NT2/D1 (cell line): ENCODE measurements around the gene SMG1.

Source experiments
- SUZ12 ChIP-seq: IDR thresholded peaks from 2 replicates; pipeline ENCODE4 v1.6.1; 2011; ENCODE audit not compliant: insufficient read length, insufficient read depth; ENCODE audit errors: extremely low read depth
- YY1 ChIP-seq: IDR thresholded peaks from 2 replicates; pipeline ENCODE4 v1.6.1; 2011; ENCODE audit not compliant: insufficient read length, insufficient read depth
- ZNF274 ChIP-seq: IDR thresholded peaks from 2 replicates; pipeline ENCODE4 v1.6.1; 2011; ENCODE audit warnings: mild to moderate bottlenecking, low read depth, low read length

DNA sequence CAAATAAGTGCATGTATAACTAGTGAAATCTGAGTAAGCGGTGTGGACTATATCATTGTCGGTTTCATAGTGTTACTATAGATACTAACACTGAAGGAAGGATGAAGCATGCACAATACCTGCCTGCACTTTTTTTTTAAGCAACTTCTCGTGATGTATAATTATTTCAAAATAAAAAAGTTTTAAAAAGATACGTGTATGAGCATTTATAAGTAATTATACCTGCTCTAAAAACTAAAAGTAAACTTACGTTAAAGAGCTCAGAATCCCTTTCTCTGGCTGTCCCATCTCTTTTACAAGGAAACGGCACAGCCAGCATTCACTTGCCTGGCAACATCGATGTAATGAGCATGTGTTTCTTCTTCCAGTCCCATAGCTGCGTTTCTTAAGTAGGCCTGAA is 93.6 kb downstream of the SMG1 start:
- TF ChIP-seq ZNF274 (no peak), YY1 (no peak), SUZ12 (no peak)
